Frontal cortex (tissue), 4 donors: Measurements from ENCODE around the gene ALOX5AP. TPM values are rescaled to one million over a fixed set of nuclear protein-coding genes. Genes with fewer than 3 reads are reported as not detected.

Source experiments
- DNase-seq, 2 donors: peaks; one replicate each; pipeline ENCODE4 v3.0.0; 2012; ENCODE audit warnings: low spot score in 2 of 2
- FAIRE-seq: peaks from 2 replicates; lab custom pipeline; 2012; peaks lifted over from hg19 to GRCh38; lab: Jason Lieb, UNC
- total RNA-seq: library from RNA; depleted of rRNA; stranded (reverse); fragments of >200 nt; gene quantifications from one replicate; pipeline ENCODE4 v1.2.3, GENCODE V29; 2014
- donor health status: control.
- donor health status: control.
- donor health status: control.

The ALOX5AP gene
- total RNA-seq, 1 donor from 2014 or later = 2.0 TPM

GRCh38 chr13:30752201-30752797, 17.0 kb downstream of the ALOX5AP start:
- DNase-seq = no peak
- no peak for FAIRE-seq

- FAIRE-seq = no peak
- no peak for DNase-seq
Measured at GRCh38 chr13:30753030-30753616, 17.8 kb downstream of the ALOX5AP start.

GRCh38 chr13:30755678-30756077, 20.3 kb downstream of the ALOX5AP start:
- DNase-seq (no peak), FAIRE-seq (no peak)

- DNase-seq = no peak
- FAIRE-seq = no peak
Measured at GRCh38 chr13:30757026-30757742, 21.8 kb downstream of the ALOX5AP start.

- DNase-seq (no peak), FAIRE-seq (no peak)
Measured at GRCh38 chr13:30759748-30760147, 24.4 kb downstream of the ALOX5AP start.

- DNase-seq = no peak
- FAIRE-seq = no peak
Measured at GRCh38 chr13:30762643-30763042, 27.3 kb downstream of the ALOX5AP start.

GRCh38 chr13:30763786-30764413, 28.6 kb downstream of the ALOX5AP start:
- DNase-seq (no peak), FAIRE-seq (no peak)

- DNase-seq (no peak), FAIRE-seq (no peak)
Measured at GRCh38 chr13:30766231-30766630, 30.9 kb downstream of the ALOX5AP start.

- no peak for DNase-seq
- FAIRE-seq = no peak
Measured at GRCh38 chr13:30770929-30771328, 35.6 kb downstream of the ALOX5AP start.

GRCh38 chr13:30773561-30773960, 38.2 kb downstream of the ALOX5AP start:
- FAIRE-seq (no peak), DNase-seq (no peak)

GRCh38 chr13:30774214-30774730, 38.9 kb downstream of the ALOX5AP start:
- FAIRE-seq = no peak

GRCh38 chr13:30776661-30777060, 41.3 kb downstream of the ALOX5AP start:
- no peak for FAIRE-seq
- no peak for DNase-seq

More at GRCh38 chr13:30774214-30774730, 38.9 kb downstream of the ALOX5AP start:
- no peak for DNase-seq

- FAIRE-seq (no peak), DNase-seq (no peak)
Measured at GRCh38 chr13:30779016-30779415, 43.7 kb downstream of the ALOX5AP start.

GRCh38 chr13:30779608-30780007, 44.3 kb downstream of the ALOX5AP start:
- FAIRE-seq = no peak

GRCh38 chr13:30780338-30780981, 45.1 kb downstream of the ALOX5AP start:
- no peak for DNase-seq
- no peak for FAIRE-seq

More at GRCh38 chr13:30779608-30780007, 44.3 kb downstream of the ALOX5AP start:
- DNase-seq = no peak

GRCh38 chr13:30785191-30785850, 50.0 kb downstream of the ALOX5AP start:
- no peak for DNase-seq
- no peak for FAIRE-seq

- no peak for DNase-seq
- no peak for FAIRE-seq
Measured at GRCh38 chr13:30786648-30787047, 51.3 kb downstream of the ALOX5AP start.

- FAIRE-seq (no peak), DNase-seq (no peak)
Measured at GRCh38 chr13:30787738-30788525, 52.6 kb downstream of the ALOX5AP start.
